GM18520 (cell line): ENCODE measurements around the gene XIAP.
"Not testable (repeated sequence)": the region's sequence is repeated elsewhere in the genome, so short reads cannot be mapped to it uniquely, and the experiment has no call there.

ENCODE experiments used
- ATAC-seq: cut with Tn5 transposase; IDR thresholded peaks from one replicate; pipeline ENCODE4 v1.9.1; 2021; ENCODE audit not compliant: unreplicated experiment

The XIAP gene

DNA sequence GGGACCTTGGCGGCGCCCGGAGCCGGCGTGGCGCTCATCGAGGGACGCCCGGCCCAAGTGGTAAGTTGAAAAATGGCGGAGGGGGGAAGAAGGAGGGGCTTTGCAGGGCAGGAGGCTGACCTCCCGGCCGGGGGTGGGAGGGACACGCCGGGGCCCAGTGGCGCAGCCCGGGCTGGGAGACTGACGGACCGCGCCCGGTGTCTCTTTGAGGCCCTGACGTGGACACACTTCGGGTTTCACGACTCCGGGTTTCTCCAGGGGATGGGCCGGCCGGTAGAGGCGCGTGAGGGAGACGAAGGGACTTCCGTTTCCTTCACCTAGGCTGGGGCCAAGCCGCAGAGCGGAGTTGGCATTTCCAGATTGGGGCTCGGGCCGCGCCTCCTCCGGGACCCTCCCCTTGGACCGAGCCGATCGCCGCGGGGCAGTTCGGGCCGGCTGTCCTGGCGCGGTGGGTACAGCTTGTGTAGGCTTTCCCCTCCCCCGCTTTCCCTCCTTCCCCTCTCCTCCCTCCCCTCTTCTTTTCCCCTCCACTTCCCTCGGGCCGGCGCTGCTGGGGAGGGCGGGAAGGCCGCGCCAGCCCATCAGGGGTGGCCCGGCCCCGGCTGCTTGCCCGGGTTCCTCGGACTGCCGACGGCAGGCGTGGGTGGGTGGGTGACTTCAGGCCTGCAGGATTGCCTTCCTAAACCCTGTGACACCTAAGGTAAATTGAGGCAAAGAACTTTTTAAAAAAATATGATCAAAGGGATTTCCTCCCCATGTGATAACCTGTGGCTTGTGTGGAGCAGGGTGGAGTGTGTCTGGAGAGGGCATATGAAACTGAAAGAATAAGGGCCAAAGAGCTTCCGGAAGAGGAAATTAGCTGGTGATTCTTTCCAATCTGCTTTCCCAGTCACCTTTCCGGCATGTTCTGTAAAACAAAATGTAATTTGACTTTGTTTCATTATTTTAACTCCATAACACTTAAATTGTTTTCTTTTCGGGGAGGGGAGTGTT lies at the start of gene XIAP:
Gene XIAP, plus strand, starts transcription at position 208 of the 993 bp plus-strand sequence. CDS start 25,610 bp downstream, outside the sequence.
- ATAC-seq = peak; percentile 60

DNA sequence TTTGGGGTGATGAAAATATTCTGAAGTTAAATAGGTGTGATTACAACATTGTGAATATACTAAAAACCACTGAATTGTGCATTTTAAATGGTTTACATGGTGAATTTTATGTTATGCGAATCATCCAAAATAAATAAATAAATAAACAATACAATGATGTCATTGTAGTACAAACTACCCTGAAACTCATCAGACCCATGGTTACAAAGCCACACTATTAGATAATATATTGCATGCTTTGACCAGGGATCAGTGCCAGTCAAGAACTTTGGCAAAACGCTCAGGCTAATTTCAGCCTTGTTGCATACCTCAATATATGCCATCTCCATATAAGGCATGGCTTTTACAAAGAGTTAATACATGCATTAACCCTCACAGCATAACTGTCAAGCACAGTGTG lies 45.5 kb upstream of the XIAP start:
- no peak for ATAC-seq

DNA sequence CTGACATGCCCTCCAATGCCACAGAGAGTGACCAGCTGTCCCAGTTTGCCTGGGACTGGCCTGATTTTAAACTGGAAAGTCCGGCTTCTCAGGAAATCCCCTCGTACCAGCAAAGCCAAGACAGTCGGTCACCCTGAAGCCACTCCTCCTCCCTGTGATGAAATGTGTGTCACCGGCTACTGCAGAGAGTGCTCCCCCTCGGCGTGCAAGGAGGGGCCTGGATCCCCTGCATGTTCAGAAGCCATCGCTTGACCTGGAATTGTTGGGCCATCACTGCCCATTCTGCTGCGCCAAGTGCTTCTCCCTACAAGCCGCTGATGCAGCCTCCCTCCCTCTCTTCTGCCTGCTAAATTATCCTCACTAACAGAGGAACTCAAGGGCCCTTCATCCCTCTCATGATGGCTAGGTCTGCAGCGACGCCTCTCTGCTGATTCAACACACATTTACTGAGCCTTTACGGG lies 44.9 kb upstream of the XIAP start:
- ATAC-seq = not testable (repeated sequence)

DNA sequence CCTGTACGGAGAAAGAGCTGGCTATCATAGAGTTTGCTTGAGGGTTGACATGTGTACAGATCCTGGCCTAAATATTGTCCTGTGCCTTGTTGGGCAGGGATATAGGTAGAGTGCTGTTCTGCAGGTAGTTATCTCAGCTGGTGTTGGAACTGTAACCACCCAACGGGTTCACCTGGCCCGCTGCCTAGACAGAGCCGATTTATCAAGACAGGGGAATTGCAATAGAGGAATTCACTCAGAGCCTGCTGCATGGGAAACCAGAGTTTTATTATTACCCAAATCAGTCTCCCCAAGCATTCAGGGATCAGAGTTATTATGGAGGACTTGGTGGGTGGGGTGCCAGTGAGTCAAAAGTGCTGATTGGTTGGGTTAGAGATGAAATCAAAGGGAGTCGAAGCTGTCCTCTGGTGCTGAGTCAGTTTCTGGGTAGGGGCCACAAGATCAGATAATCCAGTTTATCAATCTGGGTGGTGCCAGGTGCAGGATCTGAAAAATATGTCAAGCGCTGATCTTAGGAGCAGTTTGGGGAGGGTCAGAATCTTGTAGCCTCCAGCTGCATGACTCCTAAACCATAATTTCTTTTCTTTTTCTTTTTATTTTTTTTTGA lies 42.5 kb upstream of the XIAP start:
- ATAC-seq = no peak

DNA sequence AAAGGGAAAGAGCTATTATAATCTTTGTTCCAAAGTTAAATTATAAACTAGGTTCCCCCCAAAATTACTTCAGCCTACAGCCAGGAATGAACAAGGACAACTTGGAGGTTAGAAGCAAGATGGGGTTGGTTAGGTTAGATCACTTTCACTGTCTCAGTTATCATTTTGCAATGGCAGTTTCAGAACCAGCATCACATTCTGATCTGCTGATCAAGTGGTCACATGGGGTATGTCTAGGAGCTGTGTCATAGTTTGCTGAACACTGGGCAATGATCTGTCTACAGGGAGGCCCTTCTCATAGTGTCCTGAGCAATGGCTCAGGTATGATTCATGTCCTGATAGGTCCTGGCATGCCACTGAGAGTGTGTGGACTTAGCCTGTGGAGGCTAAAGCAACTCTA lies 41.6 kb upstream of the XIAP start:
- ATAC-seq = no peak

DNA sequence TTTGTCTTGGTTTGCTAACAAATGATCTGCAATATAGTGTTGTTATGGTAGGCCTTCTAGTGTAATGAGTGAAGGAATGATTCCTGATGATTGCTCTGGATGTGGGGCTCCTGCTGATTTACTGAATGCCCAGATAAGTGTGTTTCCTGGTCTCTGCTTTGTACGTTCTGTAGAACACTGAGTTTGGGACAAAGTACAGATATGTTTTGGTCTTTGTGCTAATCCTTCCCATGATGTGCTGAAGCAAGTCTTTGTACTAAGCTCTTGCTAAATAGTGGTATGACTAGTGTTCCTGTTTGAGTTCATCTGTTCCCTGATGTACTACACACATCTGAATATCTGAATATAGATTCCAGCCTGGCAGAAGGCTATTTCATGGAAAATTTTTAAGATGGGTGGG lies 36.9 kb upstream of the XIAP start:
- no peak for ATAC-seq

DNA sequence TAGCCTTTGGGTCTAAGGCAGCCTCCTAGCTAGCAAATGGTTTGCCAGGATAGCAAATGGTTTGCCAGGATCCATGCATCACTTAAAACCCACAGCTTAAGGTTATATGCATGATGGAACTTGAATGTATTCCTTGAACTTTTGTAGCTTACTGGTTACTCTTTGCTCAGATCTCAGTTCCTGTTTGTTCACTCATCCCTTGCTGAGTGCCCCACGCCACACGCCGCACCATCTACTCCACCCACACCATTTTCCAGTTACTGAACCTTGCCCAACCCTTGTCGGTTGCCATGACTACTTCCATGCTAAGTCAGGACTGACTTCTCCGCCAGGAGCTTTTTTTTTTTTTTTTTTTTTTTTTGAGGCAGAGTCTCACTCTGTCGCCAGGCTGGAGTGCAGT lies 29.5 kb upstream of the XIAP start:
- ATAC-seq = peak; percentile 48

DNA sequence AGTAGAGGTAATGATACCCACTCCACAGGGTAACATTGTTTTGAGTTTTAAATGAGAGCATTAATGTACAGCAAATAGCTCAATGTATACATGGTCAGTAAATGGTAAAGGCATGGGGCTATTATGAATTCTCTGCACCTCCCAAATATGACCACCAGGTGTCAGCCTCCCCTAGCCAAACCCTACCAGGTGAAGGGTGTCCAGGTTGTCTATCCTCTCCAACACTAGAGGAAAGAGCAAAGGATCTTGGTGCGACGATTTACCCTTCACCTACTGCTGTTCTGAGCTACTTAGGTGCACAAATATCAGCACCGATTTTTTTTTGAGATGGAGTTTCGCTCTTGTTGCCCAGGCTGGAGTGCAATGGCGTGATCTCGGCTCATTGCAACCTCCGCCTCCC lies 26.5 kb upstream of the XIAP start:
- ATAC-seq = no peak

DNA sequence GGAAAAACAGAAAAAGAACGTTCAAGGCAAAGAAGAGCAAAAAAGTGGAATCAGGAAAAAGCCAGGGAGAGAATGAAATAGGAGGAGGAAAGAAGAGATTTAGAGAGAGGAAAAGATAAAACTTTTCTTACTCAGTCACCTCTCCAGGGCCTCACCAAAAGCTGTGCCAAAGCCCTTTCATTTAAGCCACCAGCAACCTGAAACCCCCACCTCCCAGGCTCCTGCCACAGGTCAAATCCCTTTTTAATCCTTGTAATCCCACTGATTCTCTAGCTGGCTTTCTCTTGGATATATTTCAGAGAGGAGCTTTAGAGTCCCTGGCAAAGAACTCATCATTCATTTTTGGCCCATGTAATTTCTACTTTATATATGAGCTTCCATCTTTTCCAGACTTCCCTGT lies 25.7 kb upstream of the XIAP start:
- no peak for ATAC-seq

DNA sequence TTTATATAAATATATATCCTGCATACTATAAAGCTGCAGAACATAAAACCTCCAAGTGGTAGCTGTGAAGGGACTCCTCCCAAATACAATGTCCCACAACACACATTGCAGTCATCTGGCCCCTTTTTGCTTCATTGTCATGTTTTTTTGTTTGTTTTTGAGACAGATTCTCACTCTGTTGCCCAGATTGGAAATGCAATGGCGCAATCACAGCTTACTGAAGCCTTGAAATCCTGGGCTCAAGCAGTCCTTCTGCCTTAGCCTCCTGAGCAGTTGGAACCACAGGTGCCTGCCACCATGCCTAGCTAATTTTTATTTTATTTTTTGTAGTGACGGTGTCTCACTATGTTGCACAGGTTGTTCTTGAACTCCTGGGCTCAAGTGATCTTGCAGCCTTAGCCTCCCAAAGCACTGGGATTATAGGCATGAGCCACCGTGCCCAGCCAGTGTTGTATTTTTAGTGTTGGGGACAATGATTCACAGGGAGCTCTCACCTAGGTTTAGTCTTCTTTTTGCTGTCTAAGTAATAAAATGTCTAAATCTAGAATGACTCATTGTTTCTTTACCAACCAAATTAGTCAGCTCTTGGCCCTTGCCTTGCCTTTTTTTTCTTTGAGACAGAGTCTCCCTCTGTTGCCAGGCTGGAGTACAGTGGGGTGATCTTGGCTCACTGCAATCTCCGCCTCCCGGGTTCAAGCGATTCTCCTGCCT lies 24.0 kb upstream of the XIAP start:
- ATAC-seq = no peak

DNA sequence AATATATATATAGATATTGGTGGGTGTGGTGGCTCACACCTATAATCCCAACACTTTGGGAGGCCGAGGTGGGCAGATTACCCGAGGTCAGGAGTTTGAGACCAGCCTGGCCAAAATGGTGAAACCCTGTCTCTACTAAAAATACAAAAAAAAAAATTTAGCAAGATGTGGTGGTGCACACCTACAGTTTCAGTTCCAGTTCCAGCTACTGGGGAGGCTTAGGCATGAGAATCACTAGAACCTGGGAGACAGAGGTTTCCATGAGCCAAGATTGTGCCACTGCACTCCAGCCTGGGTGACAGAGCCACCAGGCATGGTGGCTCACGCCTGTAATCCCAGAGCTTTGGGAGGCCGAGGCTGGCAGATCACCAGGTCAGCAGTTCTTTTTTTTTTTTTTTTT lies 14.7 kb upstream of the XIAP start:
- ATAC-seq = not testable (repeated sequence)

DNA sequence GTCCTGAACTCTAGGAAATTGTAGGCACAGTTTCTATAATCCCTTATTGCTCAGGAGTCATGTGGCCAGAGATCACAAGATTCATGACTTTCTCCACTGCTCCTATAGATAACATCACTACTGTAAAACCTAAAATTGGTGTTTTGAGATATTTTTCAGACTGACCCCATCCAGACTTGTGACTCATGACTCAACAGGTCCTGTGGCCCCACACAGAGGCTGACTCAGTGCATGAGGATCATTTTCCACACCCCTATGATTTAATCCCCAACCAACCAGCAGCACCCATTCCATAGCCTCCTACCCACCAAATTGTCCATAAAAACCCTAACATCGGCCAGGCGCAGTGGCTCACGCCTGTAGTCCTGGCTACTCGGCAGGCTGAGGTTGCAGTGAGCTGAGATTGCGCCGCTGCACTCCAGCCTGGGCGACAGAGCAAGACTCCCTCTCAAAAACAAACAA lies 13.2 kb upstream of the XIAP start:
- ATAC-seq = no peak

DNA sequence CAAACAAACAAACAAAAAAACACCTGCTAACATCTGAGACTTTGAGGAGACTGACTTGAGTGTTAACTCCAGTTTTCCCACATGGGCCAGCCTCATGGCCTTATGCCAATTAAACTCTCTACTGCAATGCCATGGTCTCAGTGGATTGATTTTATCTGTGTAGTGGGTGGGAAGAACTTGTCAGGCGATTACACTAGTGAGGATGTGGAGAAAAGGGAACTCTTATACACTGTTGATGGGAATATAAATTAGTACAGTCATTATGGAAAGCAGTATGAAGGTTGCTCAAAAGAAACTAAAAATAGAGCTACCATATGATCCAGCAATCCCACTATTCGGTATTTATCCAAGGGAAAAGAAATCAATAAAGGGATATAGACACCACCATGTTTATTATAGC lies 12.8 kb upstream of the XIAP start:
- no peak for ATAC-seq

DNA sequence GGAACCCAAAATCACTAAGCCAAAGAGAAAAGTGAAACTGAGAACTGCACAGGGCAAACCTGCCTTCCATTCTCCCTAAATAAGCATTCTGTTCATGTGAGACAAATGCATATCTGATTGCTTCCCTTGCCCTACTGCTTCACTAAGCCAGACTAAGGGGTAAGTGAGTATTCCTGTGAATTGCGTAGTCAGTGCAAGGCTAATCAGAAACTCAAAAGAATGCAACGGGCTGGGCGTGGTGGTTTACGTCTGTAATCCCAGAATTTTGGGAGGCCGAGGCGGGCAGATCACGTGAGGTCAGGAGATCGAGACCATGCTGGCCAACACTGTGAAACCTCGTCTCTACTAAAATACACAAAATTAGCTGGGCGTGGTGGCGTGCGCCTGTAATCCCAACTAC lies 10.8 kb upstream of the XIAP start:
- no peak for ATAC-seq

DNA sequence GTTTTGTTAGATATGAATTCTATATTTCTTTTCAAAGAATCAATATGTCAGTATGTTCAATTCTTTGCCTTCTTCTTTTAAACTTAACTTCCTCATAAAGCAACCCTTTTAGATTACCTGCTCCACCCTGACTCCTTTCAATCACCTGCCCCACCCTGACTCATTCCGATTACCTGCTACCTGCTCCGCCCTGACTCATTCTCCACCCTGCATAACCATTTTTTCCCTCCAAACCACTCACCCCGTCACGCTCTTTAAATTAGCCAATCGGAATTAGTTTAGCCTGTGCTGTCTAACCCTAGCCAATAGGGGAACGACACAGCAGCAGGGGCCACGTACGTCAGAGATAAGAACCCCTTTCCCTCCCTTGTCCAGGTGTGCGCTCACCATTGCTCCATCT lies 9.9 kb upstream of the XIAP start:
- ATAC-seq = not testable (repeated sequence)

DNA sequence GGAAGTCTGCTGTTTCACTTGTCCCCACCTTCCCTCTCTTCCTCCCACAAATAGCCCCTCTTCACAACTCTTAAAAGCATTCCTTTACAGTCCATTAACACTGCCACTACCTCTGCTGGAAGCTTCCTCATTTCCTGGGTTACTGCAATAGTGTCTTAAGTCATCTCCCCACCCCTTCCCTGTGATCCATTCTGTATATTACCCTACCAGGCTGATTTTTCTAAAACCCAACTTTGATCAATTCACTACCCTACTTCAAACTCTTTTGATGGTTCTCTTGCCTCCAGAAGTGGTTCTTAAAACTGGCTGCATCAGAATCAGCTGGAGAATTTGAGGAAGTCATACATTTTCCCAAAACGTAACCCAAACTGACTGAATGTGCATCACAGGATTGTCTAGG lies 8.8 kb upstream of the XIAP start:
- no peak for ATAC-seq

DNA sequence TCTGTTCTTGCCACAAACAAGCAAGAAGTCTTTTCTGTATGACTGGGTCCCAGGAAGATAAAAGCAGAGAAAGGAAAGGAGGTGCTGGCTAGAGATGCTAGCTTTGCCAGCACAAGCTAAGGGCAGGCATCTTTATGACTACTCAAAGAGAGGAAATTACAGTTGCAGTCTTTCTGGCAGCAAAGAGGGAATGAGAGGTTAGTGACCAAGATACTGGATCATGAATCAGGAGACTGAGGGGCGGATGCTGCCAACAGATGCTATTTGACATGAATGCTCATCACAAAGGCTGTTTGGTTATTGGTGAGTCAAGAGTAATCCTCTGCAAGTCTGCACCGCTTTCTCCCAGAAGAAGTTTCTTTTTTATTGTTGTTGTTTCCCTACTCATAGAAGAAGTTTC lies 5.5 kb upstream of the XIAP start:
- no peak for ATAC-seq

DNA sequence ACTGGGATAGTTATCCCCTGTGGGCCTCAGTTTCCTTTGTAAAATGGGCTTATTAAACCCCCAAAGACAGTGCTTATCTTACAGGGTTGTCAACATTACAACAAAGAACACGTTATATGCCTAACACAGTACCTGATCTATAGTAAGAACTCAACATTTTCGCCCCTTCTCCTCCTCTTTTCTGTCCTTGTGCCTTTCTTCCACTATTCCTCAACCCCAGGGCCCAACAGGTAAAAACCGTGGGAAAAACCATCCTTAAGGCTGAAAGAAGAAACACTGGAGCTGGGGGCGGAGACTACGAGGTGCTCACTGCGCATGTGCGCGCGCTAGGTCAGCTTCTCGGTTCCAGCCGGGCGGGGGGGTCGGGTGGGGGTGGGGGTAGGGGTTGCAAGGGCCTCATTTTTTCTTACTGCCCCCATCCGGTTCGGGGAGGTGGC lies 426 bp upstream of the XIAP start:
- peak; percentile 24 for ATAC-seq

DNA sequence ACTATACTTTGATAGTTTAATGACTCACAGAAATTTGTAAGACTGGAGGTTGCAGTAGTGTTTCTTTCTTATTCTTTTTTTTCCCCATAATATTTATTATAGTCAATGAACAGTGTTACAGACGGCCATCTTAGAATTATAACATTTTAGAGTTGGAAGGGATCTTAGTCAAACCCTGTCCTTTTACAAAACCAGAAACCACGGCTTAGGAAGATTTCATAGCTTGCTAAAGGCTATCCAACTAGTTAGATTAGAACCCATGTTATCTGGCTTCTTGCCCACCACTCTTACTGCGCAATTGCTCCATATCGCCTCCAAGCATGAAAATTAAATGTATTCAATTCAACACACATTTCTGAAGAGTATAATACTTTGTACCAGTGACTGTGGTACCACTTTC lies 1.1 kb downstream of the XIAP start:
- ATAC-seq = no peak

DNA sequence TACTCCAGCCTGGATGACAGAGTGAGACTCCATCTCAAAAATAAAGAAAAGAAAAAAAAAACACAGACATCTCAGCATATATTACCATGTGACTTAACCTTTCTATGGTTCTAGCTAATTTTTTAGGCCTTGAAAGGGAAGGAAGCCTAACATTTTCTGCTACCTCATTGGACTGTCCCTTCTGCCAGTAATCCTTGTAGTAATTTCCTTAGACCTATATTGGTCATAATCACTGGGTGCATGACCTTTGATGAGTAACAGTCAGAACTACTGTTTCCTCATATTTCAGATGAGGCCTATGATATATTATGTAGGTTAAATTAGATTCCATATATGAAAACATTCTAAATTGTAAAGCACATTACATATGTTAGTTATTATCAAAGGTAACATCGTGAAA lies 9.6 kb downstream of the XIAP start:
- peak; percentile 75 for ATAC-seq

DNA sequence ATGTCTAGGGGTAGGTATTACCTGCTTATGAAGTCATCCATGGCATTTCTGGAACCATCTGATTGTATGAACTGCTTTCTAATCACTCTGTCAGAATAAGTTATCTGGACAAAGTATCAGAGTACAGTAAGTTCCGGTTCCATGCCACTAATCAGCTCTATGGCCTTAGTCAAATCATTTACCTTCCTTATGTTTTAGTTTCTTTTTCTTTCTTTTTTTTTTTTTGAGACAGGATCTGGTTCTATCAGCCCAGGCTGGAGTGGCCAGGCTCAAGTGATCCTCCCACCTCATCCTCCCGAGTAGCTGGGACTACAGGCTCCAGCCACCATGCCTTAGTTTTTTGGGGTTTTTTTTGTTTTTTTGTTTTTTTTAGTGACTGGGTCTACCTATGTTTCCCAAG lies 11.5 kb downstream of the XIAP start:
- ATAC-seq = no peak
